Measurements from ENCODE around the gene CHRNA4. TPM values are rescaled to one million over a fixed set of nuclear protein-coding genes. Genes with fewer than 3 reads are reported as not detected.

Gene CHRNA4
- total and polyA plus RNA-seq, 10 of the 15 experiments (the other 5 are each of a cell fraction or from before 2014, with no cell fraction given) = 0.04 to 0.41 (median 0.06) TPM; not detected in 5

GRCh38 chr20:63381781-63382431 is 20.8 kb upstream of the CHRNA4 start:
- H3K4me3 ChIP-seq = no peak overlapping the region
- DNase-seq (ENCODE audit: low read depth, low spot score) = no peak

More at GRCh38 chr20:63381781-63382431, 20.8 kb upstream of the CHRNA4 start:
- FAIRE-seq (no peak), ATAC-seq (peak; percentile 54)
- Histone ChIP-seq H3K4me2 (ENCODE audit: control insufficient read depth, insufficient read depth) (no peak overlapping the region), H2AFZ (ENCODE audit: control insufficient read depth, low read depth, low read length) (no peak overlapping the region), H3K79me2 (ENCODE audit: control insufficient read depth, insufficient read depth, low read length) (no peaks in the 10 kb centered on the region), H3K36me3 (ENCODE audit: control insufficient read depth in 2 of 2, insufficient read depth in 2 of 2, low read length in 1 of 2) (no peaks in the 10 kb centered on the region), H3K27me3 (replicated peaks in 1 of 2; ENCODE audit: control insufficient read depth in 2 of 2, insufficient read depth in 2 of 2, low read length in 1 of 2) (no peaks in the 10 kb centered on the region), H3K9ac (ENCODE audit: control insufficient read depth, insufficient read depth, low read length) (no peak overlapping the region), H4K20me1 (ENCODE audit: control insufficient read depth, insufficient read depth) (no peaks in the 10 kb centered on the region), H3K9me3 (replicated peaks; ENCODE audit: control insufficient read depth, insufficient read depth, low read length) (peaks cover 2% of the 10 kb centered on the region; the same call in 1 of the 3 replicates), H3K27ac (ENCODE audit: control insufficient read depth, insufficient read depth) (no peak overlapping the region), H3K4me1 (ENCODE audit: control insufficient read depth, insufficient read depth, low read length) (no peaks in the 10 kb centered on the region)
- in situ Hi-C loops (cut with MboI) = no loop called here
- no TSS peak for BruUV-seq (replicated peaks)
- CTCF ChIA-PET = interaction anchor here (0.7 to 2.5 kb wide), 6 partner anchors 11 to 158 kb away, joined by 3 to 16 read pairs (median 6); no protein-coding TSS in a partner anchor
- WGBS (ENCODE audit: insufficient coverage, insufficient replicate concordance, low lambda C conversion rate, missing lambda C conversion rate) = 28% methylated on average over 22 of the region's 22 CpGs
- POLR2A ChIA-PET = no interaction called here
- RAD21 ChIA-PET (ENCODE audit: unreplicated experiment) = interaction anchor here (0.7 to 1.2 kb wide), 3 partner anchors 73 to 159 kb away, joined by 3 to 6 read pairs (median 3); no protein-coding TSS in a partner anchor
- TF ChIP-seq ZSCAN29 (IDR thresholded peaks at IDR 0.05) (no peak), SMC3 (IDR thresholded peaks at IDR 0.05; ENCODE audit: borderline replicate concordance, low read length) (peak; percentile 44), SMAD1 (IDR thresholded peaks at IDR 0.05; ENCODE audit: low read depth, partially characterized antibody) (no peak), RAD21 (IDR thresholded peaks at IDR 0.05; ENCODE audit: insufficient read depth, low read depth, low read length) (peak; percentile 72), POU2F2 (IDR thresholded peaks at IDR 0.05; ENCODE audit: borderline replicate concordance, low read depth, low read length) (no peak), YY1 (IDR thresholded peaks at IDR 0.05; ENCODE audit: low read depth, low read length) (peak; percentile 42; the same call in 1 of the 2 replicates)
- TF ChIP-seq, protein P1, sequence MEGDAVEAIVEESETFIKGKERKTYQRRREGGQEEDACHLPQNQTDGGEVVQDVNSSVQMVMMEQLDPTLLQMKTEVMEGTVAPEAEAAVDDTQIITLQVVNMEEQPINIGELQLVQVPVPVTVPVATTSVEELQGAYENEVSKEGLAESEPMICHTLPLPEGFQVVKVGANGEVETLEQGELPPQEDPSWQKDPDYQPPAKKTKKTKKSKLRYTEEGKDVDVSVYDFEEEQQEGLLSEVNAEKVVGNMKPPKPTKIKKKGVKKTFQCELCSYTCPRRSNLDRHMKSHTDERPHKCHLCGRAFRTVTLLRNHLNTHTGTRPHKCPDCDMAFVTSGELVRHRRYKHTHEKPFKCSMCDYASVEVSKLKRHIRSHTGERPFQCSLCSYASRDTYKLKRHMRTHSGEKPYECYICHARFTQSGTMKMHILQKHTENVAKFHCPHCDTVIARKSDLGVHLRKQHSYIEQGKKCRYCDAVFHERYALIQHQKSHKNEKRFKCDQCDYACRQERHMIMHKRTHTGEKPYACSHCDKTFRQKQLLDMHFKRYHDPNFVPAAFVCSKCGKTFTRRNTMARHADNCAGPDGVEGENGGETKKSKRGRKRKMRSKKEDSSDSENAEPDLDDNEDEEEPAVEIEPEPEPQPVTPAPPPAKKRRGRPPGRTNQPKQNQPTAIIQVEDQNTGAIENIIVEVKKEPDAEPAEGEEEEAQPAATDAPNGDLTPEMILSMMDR (IDR thresholded peaks at IDR 0.05 in 2 of 3, conservative IDR thresholded peaks at IDR 0.05 in 1 of 3; ENCODE audit: control insufficient read depth in 2 of 3, extremely low read depth in 1 of 3, insufficient read depth in 1 of 3, low read depth in 3 of 3, low read length in 3 of 3) = peak; percentile 73 to 85 (median 79)
- intact Hi-C loops (cut with micrococcal nuclease; ENCODE audit: unreplicated experiment) = no loop called here
- SMC1A ChIA-PET (ENCODE audit: uncharacterized antibody, unreplicated experiment) = interaction anchor here (0.9 to 1.3 kb wide), 2 partner anchors 72 to 158 kb away, joined by 4 read pairs; no protein-coding TSS in a partner anchor
